GM12892 (cell line): ENCODE data around the gene GRK6.

Source experiments
- POLR2AphosphoS5 ChIP-seq: IDR thresholded peaks from 2 replicates; pipeline ENCODE4 v1.6.1; 2011; ENCODE audit warnings: low read depth, low read length, control low read depth
- TAF1 ChIP-seq: IDR thresholded peaks from 2 replicates; pipeline ENCODE4 v1.6.1; 2011; ENCODE audit warnings: low read depth, mild to moderate bottlenecking, control low read depth, low read length, borderline replicate concordance

DNA sequence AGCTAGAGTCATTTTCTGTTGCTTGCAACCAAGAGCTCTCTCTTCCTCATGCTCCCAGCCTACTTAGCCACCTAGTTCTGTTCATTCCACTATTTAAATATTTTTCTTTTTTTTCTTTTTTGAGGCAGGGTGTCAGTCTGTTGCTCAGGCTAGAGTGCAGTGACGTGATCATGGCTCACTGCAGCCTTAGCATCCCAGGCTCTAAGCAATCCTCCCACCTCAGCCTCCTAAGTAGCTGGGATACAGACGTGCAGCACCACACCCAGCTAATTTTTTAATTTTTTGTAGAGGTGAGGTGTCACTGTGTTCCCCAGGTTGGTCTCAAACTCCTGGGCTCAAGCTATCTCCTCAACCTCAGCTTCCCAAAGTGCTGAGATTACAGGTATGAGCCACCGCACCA is 12.0 kb upstream of the GRK6 start:
- no peak for TF ChIP-seq TAF1
- TF ChIP-seq POLR2AphosphoS5, result no peak
